ENCODE measurements around the gene SEMA3F. TPM values are rescaled to one million over a fixed set of nuclear protein-coding genes. Genes with fewer than 3 reads are reported as not detected.
"Not testable (repeated sequence)": the region's sequence is repeated elsewhere in the genome, so short reads cannot be mapped to it uniquely, and the experiment has no call there.

The SEMA3F gene
- total and polyA plus RNA-seq, 2 donors (not counting 1 experiment from before 2014, with no cell fraction given) = 5.1 to 9.7 TPM

GRCh38 chr3:50227390-50228183 is 72.5 kb downstream of the SEMA3F start:
- Histone ChIP-seq H3K36me3 (ENCODE audit: control insufficient read depth, insufficient read depth, low read length) (no peaks in the 10 kb centered on the region), H3K9me3 (ENCODE audit: control insufficient read depth, insufficient read depth, low read depth, low read length) (no peaks in the 10 kb centered on the region), H3K4me3 (replicated peaks in 1 of 4; ENCODE audit: control extremely low read depth in 1 of 4, insufficient read depth in 1 of 4, low read depth in 3 of 4, low read length in 4 of 4) (peak overlapping the region; percentile 69 to 91 (median 81)), H4K20me1 (ENCODE audit: control insufficient read depth, extremely low read depth, insufficient read depth, low read length) (no peaks in the 10 kb centered on the region), H3K79me2 (ENCODE audit: control insufficient read depth, insufficient read depth, low read length) (no peaks in the 10 kb centered on the region), H3K4me1 (ENCODE audit: control insufficient read depth, extremely low read depth, insufficient read depth, low read length) (peaks cover 9% of the 10 kb centered on the region), H2AFZ (ENCODE audit: low read length) (peak overlapping the region; percentile 92), H3K27ac (ENCODE audit: insufficient read depth, low read length) (peak overlapping the region; percentile 39), H3K4me2 (ENCODE audit: extremely low read depth, insufficient read depth, low read length) (peak overlapping the region; percentile 97), H3K9ac (ENCODE audit: insufficient read depth, low read length) (peak overlapping the region; percentile 51), H3K27me3 (ENCODE audit: control insufficient read depth, insufficient read depth, low read length) (peaks cover 4% of the 10 kb centered on the region)
- peak; percentile 39 to 53 for TF ChIP-seq CTCF (conservative IDR thresholded peaks at IDR 0.05 in 1 of 2, IDR thresholded peaks at IDR 0.05 in 1 of 2; ENCODE audit: low read depth in 1 of 2, low read length in 2 of 2)
- no peak for TF ChIP-seq EZH2 (IDR thresholded peaks at IDR 0.05; ENCODE audit: low read length, missing control alignments)
- peak; percentile 84 to 88 for DNase-seq (ENCODE audit: low read depth in 2 of 2)

- H3K4me1 ChIP-seq (ENCODE audit: control insufficient read depth, extremely low read depth, insufficient read depth, low read length); H3K27me3 ChIP-seq (ENCODE audit: control insufficient read depth, insufficient read depth, low read length); DNase-seq (ENCODE audit: low read depth in 2 of 2); H2AFZ ChIP-seq (ENCODE audit: low read length); H3K79me2 ChIP-seq (ENCODE audit: control insufficient read depth, insufficient read depth, low read length); H3K9me3 ChIP-seq (ENCODE audit: control insufficient read depth, insufficient read depth, low read depth, low read length); H4K20me1 ChIP-seq (ENCODE audit: control insufficient read depth, extremely low read depth, insufficient read depth, low read length); H3K36me3 ChIP-seq (ENCODE audit: control insufficient read depth, insufficient read depth, low read length); H3K27ac ChIP-seq (ENCODE audit: insufficient read depth, low read length); H3K9ac ChIP-seq (ENCODE audit: insufficient read depth, low read length): not testable (repeated sequence)
- Histone ChIP-seq H3K4me2 (ENCODE audit: extremely low read depth, insufficient read depth, low read length) (peak overlapping the region; percentile 97), H3K4me3 (replicated peaks in 1 of 4; ENCODE audit: control extremely low read depth in 1 of 4, insufficient read depth in 1 of 4, low read depth in 3 of 4, low read length in 4 of 4) (peak overlapping the region; percentile 69 to 91 (median 81))
Measured at GRCh38 chr3:50228184-50228763, 73.2 kb downstream of the SEMA3F start.

GRCh38 chr3:50229490-50229889 is 74.4 kb downstream of the SEMA3F start:
- Histone ChIP-seq H3K79me2 (ENCODE audit: control insufficient read depth, insufficient read depth, low read length) (no peaks in the 10 kb centered on the region), H4K20me1 (ENCODE audit: control insufficient read depth, extremely low read depth, insufficient read depth, low read length) (no peaks in the 10 kb centered on the region), H3K27me3 (ENCODE audit: control insufficient read depth, insufficient read depth, low read length) (no peaks in the 10 kb centered on the region), H2AFZ (ENCODE audit: low read length) (no peak overlapping the region), H3K4me1 (ENCODE audit: control insufficient read depth, extremely low read depth, insufficient read depth, low read length) (peaks cover 9% of the 10 kb centered on the region), H3K36me3 (ENCODE audit: control insufficient read depth, insufficient read depth, low read length) (no peaks in the 10 kb centered on the region), H3K9ac (ENCODE audit: insufficient read depth, low read length) (no peak overlapping the region), H3K27ac (ENCODE audit: insufficient read depth, low read length) (no peak overlapping the region), H3K4me2 (ENCODE audit: extremely low read depth, insufficient read depth, low read length) (no peak overlapping the region), H3K9me3 (ENCODE audit: control insufficient read depth, insufficient read depth, low read depth, low read length) (no peaks in the 10 kb centered on the region), H3K4me3 (replicated peaks in 1 of 4; ENCODE audit: control extremely low read depth in 1 of 4, insufficient read depth in 1 of 4, low read depth in 3 of 4, low read length in 4 of 4) (no peak overlapping the region)
- TF ChIP-seq CTCF (conservative IDR thresholded peaks at IDR 0.05 in 1 of 2, IDR thresholded peaks at IDR 0.05 in 1 of 2; ENCODE audit: low read depth in 1 of 2, low read length in 2 of 2) (no peak), EZH2 (IDR thresholded peaks at IDR 0.05; ENCODE audit: low read length, missing control alignments) (no peak)
- no peak for DNase-seq (ENCODE audit: low read depth in 2 of 2)

All from fibroblast of lung (primary cell).